Astrocyte of the cerebellum (primary cell): ENCODE results near the gene SORT1.
A peak's percentile ranks its signal among the peaks of the same experiment; 100 is the strongest.

Source experiments
- DNase-seq: peaks from one replicate; pipeline ENCODE4 v3.0.0-alpha.2; 2011; ENCODE audit warnings: low read depth
- H3K4me3 ChIP-seq: 2 replicates; pipeline ENCODE4 v1.5.1; 2011; ENCODE audit warnings: mild to moderate bottlenecking, low read depth, low read length, moderate library complexity
- CTCF ChIP-seq: IDR thresholded peaks from 2 replicates; pipeline ENCODE4 v1.5.1; 2012; ENCODE audit warnings: low read length, low read depth, moderate library complexity, mild to moderate bottlenecking; ENCODE audit errors: missing control alignments
- in situ Hi-C: cut with HindIII; loops from 2 replicates; pipeline ENCODE4 v1.10.0; 2017; ENCODE audit warnings: low sequenced_read_pairs

The SORT1 gene

GRCh38 chr1:109304226-109304920, 93.3 kb downstream of the SORT1 start:
- DNase-seq, result no peak
- no peak overlapping the region for H3K4me3 ChIP-seq
- in situ Hi-C loops, result no loop called here
- no peak for TF ChIP-seq CTCF

- in situ Hi-C loops, result no loop called here
- DNase-seq, result no peak
- H3K4me3 ChIP-seq, result no peak overlapping the region
- TF ChIP-seq CTCF, result no peak
Measured at GRCh38 chr1:109301874-109302273, 95.8 kb downstream of the SORT1 start.

GRCh38 chr1:109300650-109301151, 97.0 kb downstream of the SORT1 start:
- in situ Hi-C loops, result no loop called here
- no peak for TF ChIP-seq CTCF
- H3K4me3 ChIP-seq, result no peak overlapping the region
- DNase-seq, result no peak

- DNase-seq, result peak; percentile 81
- in situ Hi-C loops, result no loop called here
- no peak for TF ChIP-seq CTCF
- H3K4me3 ChIP-seq, result no peak overlapping the region
Measured at GRCh38 chr1:109299558-109300343, 98.0 kb downstream of the SORT1 start.

- DNase-seq, result peak; percentile 93
- no peak overlapping the region for H3K4me3 ChIP-seq
- in situ Hi-C loops, result no loop called here
- TF ChIP-seq CTCF, result no peak
Measured at GRCh38 chr1:109298666-109299557, 98.8 kb downstream of the SORT1 start.

GRCh38 chr1:109296782-109297181, 100.9 kb downstream of the SORT1 start:
- no peak for TF ChIP-seq CTCF
- DNase-seq, result no peak
- in situ Hi-C loops, result no loop called here
- H3K4me3 ChIP-seq, result no peak overlapping the region
